Choroid plexus epithelial cell (primary cell): Measurements from ENCODE around the gene ANK3.

Experiments used
- DNase-seq: peaks from one replicate; pipeline ENCODE4 v3.0.0-alpha.2; 2010; ENCODE audit warnings: low read depth
- H3K4me3 ChIP-seq: 2 replicates; pipeline ENCODE4 v1.5.1; 2011; ENCODE audit warnings: low read depth, mild to moderate bottlenecking, control low read depth, low read length, moderate library complexity
- TF ChIP-seq, protein P1 (sequence below): conservative IDR thresholded peaks from 2 replicates; pipeline ENCODE4 v1.5.1; 2011; ENCODE audit warnings: low read depth, mild to moderate bottlenecking, control low read depth, inconsistent platforms, low read length, moderate library complexity

ANK3 gene

DNA sequence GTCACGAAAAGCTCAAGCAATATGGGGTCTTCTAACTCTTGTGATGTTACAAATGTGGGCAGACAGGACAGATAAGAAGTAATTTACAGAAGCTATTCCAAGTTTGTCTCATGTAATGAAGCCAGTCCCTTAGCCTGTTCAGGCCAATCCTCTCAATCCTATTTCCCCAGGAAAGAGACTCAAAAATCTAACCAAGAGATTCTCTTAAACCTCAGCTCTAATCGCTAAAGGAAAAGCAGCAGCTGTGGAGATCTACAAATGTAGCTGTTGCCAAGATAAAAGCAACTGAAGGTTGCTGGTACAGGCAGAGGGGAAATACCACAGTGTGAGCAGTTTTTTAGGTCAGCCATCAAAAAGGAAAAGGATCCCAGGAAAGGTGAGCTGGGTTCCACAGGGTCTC, 39.3 kb downstream of the ANK3 start:
- TF ChIP-seq, protein P1, sequence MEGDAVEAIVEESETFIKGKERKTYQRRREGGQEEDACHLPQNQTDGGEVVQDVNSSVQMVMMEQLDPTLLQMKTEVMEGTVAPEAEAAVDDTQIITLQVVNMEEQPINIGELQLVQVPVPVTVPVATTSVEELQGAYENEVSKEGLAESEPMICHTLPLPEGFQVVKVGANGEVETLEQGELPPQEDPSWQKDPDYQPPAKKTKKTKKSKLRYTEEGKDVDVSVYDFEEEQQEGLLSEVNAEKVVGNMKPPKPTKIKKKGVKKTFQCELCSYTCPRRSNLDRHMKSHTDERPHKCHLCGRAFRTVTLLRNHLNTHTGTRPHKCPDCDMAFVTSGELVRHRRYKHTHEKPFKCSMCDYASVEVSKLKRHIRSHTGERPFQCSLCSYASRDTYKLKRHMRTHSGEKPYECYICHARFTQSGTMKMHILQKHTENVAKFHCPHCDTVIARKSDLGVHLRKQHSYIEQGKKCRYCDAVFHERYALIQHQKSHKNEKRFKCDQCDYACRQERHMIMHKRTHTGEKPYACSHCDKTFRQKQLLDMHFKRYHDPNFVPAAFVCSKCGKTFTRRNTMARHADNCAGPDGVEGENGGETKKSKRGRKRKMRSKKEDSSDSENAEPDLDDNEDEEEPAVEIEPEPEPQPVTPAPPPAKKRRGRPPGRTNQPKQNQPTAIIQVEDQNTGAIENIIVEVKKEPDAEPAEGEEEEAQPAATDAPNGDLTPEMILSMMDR: no peak
- no peak overlapping the region for H3K4me3 ChIP-seq
- DNase-seq: peak; percentile 69

DNA sequence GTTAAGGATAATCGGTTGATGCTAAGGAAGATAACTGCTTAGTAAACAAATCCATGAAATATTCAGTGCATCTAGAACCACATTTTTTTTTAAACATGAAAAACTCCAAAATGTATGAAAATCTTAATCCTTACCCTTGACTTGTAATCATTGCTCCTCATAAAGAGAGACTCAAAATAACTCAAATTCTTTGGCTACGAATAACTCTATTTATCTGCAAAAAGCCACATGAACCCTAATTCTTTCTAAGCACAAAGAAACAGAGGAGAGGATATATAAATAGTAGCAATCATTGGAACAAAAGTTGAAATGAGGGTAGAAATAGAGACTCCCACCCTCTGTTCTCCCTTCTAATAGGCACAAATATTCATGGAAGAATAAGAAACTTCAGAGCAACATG, 40.2 kb downstream of the ANK3 start:
- DNase-seq: no peak
- TF ChIP-seq, protein P1: no peak
- H3K4me3 ChIP-seq: no peak overlapping the region

DNA sequence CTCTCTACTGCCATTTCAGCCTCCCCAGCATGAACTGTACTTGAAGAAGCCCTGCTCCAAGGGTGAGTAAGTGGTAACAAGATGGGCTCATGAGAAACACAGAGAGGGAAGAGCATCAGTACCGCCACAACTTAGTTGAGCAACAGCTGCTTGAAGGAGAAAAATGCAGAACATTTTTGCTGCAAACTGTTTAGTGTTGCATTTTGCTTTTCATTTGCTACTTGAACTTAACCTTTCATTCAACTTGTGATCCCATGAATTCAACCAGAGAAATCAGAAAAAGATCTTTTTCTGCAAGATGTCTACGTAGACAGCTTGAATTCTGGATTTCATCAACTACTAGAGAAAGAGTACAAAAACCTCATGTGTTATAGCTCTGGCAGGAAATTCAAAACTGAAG, 40.7 kb downstream of the ANK3 start:
- TF ChIP-seq, protein P1: no peak
- DNase-seq: peak; percentile 79
- H3K4me3 ChIP-seq: no peak overlapping the region

DNA sequence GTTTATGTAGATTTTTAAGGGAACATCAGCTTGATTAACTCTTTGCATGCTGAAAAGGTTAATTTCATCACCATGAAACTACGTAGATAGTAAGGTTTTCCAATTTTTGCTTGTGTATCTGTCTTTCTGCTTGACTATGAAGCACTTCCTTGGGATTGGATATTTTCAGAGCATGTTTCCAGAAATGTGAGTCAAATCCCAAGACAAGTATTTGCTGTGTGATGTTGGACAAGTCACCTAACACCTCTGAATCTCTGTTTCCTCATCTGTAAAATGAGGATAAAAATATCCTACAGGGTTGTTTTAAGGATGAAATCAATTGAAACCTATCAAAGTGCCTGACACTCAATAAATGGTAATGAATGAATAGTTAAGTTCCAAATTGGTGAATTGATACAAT, 42.4 kb downstream of the ANK3 start:
- TF ChIP-seq, protein P1: no peak
- H3K4me3 ChIP-seq: no peak overlapping the region
- DNase-seq: no peak

DNA sequence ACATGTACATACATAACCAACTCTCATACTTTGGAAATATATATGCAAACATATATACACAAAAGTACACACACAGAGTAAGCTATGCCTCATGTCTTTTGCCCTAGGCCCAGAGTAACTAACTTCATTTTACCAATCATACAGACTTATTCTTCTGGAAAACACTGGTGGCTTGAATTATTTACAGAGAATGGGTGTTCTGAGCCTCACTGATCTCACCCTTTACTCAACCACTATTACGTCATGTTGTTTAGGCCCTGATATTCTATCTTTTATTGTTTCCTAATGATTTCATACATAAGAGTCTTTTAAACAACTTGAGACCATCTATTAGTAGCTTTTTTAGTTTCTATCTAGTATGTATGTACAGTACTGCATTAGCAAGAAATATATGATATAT, 43.0 kb downstream of the ANK3 start:
- H3K4me3 ChIP-seq: no peak overlapping the region
- DNase-seq: no peak

DNA sequence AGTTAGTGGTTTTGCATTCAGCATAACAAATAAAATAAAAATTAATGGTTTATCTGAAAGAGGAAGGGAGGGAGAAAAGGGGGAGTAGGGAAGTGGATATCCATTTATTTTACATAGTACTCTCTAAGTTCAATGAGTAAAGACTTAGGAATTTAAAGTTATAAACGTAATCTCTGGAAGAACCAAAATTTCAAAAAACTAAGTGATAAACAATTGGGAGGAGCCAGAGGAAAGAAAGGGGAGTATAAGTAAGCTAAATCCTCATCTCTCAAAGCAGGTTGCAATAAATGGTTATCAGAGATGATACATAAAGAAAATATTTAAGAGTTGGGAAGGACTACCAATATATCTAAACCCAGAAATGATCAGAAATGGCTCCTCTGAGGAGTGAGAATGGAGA, 46.4 kb downstream of the ANK3 start:
- TF ChIP-seq, protein P1: no peak
- DNase-seq: peak; percentile 37
- H3K4me3 ChIP-seq: no peak overlapping the region

More for the DNA sequence above, 43.0 kb downstream of the ANK3 start:
- TF ChIP-seq, protein P1: no peak

DNA sequence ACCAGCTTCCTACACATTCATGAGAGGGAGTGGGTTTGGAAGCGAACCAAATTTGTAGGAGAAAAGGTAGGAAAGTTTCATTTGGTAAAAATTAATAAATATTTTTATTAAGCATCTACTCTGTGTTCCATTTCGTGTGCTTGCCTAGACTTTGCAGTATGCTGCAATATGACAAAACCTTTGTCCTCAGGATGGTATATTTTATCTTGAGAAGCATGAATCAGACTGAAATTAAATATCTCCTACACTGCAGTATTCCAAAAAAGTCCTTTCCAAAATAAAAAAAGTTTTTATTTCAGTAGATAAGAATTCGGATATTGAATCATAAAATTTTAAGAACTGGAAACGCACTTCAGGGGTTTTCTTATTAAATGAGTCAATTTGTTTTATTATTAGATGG, 47.7 kb downstream of the ANK3 start:
- no peak for DNase-seq
- TF ChIP-seq, protein P1: no peak
- H3K4me3 ChIP-seq: no peak overlapping the region
